ENCODE results near the gene SYNJ2.

The SYNJ2 gene

DNA sequence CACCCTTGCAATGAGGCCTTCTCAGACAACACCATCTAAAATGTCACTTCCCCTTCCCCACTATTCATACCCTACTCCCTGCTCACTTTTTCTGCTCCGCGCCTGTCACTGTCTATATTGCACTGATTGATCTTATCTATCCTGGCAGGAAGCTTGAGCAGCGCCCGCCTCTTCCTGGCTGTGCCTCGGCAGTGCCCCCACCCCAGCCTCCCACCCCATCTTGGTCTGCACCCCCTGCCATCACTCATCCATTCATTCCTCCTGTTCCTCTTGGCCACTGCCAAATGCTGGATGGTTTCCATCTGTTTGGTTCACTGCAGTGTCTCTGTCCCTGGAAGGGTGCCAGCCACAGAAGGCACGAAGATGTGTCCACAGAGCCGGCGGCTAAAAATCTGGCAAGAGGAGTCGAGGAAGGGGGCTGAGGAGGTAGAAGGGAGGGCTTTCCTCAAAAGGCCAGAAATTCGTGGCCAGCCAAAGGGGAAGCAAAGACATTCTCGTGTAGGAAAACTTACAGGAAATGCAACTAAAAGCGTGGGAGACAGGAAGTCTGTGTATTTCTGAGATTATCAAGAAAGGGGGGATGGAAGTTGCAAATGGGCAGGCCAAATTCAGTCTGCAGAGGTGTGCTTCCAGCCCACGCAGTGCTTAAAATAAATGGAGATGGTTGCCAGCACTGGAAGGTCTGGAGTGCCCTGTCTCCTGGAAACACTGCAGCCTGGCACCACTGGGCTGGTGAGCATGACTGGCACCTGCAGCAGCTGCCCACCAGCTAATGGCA lies 27.6 kb downstream of the SYNJ2 start:
- Histone ChIP-seq H3K27ac (ENCODE audit: low read depth, low read length) (no peak overlapping the region), H3K9ac (ENCODE audit: low read length) (no peak overlapping the region), H3K36me3 (ENCODE audit: control insufficient read depth, insufficient read depth, low read length) (no peaks in the 10 kb centered on the region), H3K4me3 (ENCODE audit: low read length) (peak overlapping the region; percentile 33), H3K27me3 (ENCODE audit: control insufficient read depth, insufficient read depth, low read length) (no peaks in the 10 kb centered on the region), H3K4me1 (ENCODE audit: control insufficient read depth, insufficient read depth, low read length) (peaks cover 11% of the 10 kb centered on the region)

DNA sequence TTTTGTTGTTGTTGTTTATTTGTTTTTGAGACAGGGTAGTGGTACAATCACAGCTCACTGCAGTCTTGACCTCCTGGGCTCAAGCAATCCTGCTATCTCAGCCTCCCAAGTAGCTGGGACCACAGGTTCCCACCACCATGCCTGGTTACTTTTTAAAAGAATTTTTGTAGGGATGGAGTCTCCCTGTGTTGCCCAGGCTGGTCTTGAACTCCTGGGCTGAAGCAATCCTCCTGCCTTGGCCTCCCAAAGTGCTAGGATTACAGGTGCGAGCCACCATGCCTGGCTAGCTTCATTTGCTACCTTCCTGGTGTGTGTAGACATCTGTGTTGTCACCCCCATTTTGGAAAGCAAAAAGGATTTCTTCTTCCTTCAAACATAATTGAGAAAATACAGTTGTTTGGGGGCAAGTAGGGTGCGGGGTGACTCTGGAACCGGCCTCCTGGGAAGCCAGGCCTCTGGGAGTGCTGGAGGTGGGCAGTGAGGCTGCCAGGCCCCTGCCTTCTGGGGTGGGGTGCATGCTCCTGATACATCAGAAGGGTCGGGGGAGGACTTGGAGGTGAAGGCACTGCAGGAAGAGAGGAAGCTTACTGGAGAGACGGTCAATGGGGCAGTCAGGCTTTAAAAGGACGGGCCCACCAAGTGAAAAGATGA lies 28.4 kb downstream of the SYNJ2 start:
- no peak overlapping the region for H3K4me3 ChIP-seq (ENCODE audit: low read length)
- no peak overlapping the region for H3K27ac ChIP-seq (ENCODE audit: low read depth, low read length)
- H3K36me3 ChIP-seq (ENCODE audit: control insufficient read depth, insufficient read depth, low read length): no peaks in the 10 kb centered on the region
- no peaks in the 10 kb centered on the region for H3K27me3 ChIP-seq (ENCODE audit: control insufficient read depth, insufficient read depth, low read length)
- no peak overlapping the region for H3K9ac ChIP-seq (ENCODE audit: low read length)
- peaks cover 10% of the 10 kb centered on the region for H3K4me1 ChIP-seq (ENCODE audit: control insufficient read depth, insufficient read depth, low read length)

DNA sequence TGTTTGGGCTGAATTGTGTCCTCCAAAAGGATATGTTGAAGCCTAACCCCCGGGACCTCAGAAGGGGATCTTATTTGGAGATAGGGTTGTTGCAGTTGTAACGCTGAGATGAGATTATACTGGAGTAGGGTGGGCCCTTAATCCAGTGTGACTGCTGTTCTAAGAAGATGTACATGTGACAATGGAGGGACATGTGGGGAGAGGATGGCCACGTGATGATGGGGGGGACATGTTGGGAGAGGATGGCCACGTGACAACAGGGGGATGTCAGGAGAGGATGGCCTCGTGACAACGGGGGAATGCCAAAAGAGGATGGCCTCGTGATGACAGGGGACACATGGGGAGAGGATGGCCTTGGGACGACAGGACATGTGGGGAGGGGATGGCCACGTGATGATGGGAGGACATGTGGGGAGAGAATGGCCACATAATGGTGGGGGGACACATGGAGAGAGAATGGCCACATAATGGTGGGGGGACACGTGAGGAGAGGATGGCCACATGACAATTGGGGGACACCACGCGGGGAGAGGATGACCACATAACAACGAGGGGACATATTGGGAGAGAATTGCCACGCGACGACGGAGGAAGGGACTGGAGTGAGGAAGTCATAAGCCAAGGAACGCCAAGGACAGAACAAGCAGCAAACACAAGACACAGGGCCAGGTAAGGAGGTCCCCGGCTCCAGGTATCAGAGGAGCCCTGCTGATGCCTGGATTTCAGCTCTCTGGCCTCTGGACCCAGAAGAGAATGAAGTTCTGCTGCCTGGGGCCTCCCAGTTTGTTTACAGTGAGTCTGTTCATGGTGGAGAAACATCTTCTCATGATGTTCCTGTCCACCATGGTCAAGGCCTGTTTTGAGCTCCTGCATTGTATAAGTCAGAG lies 29.2 kb downstream of the SYNJ2 start:
- H3K36me3 ChIP-seq (ENCODE audit: control insufficient read depth, insufficient read depth, low read length): no peaks in the 10 kb centered on the region
- no peak overlapping the region for H3K27ac ChIP-seq (ENCODE audit: low read depth, low read length)
- H3K9ac ChIP-seq (ENCODE audit: low read length): no peak overlapping the region
- H3K27me3 ChIP-seq (ENCODE audit: control insufficient read depth, insufficient read depth, low read length): no peaks in the 10 kb centered on the region
- no peak overlapping the region for H3K4me3 ChIP-seq (ENCODE audit: low read length)
- H3K4me1 ChIP-seq (ENCODE audit: control insufficient read depth, insufficient read depth, low read length): peaks cover 10% of the 10 kb centered on the region

DNA sequence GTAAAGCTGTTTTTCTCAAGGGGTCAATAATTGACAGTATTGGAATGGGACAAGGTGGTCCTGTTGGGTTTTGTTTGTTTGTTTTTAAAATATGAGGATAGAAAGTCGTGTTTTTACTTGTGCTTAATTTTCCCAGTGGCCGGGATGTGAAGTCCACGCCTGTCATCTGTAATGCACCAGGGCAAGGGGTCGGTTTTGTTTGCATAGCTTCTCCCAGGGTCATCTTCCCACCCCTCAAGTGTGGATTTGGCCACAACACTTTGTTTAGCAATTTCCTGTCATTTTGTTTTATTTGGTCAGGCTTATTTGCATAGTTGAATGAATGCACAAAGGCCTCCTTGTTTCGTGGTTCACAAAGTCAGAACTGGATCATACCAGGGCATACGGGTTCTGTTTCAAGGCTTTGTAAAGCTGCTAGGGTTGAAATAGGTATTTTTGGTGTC lies 29.8 kb downstream of the SYNJ2 start:
- Histone ChIP-seq H3K4me3 (ENCODE audit: low read length) (no peak overlapping the region), H3K27ac (ENCODE audit: low read depth, low read length) (no peak overlapping the region), H3K36me3 (ENCODE audit: control insufficient read depth, insufficient read depth, low read length) (no peaks in the 10 kb centered on the region), H3K4me1 (ENCODE audit: control insufficient read depth, insufficient read depth, low read length) (peaks cover 10% of the 10 kb centered on the region), H3K9ac (ENCODE audit: low read length) (no peak overlapping the region), H3K27me3 (ENCODE audit: control insufficient read depth, insufficient read depth, low read length) (no peaks in the 10 kb centered on the region)

DNA sequence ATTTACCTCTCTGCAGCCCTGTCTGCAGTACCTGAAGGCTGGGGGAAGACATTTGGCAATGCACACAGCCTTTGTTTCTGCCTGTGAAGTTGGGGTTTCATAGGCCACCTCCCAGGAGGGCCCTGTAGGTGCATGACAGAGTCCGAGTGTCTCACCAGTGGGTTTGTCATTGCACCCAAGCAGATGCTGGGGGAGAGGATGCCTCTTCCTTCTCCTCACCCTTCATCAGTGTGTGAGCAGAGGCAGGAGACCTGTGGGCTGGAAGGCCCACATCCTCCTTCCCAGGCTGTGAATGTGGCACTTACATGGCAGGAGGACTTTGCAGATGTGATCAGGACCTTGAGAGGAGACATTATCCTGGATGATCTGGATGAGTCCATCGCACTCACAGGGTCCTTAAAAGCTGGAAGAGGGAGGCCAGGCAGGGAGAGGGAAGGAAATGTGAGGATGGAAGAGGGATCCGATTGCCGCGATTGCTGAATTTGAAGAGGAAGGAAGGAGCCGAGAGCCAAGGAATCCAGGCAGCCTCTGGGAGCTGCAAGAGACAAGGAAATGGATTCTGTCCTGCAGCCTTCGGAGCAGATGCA lies 30.4 kb downstream of the SYNJ2 start:
- H3K27ac ChIP-seq (ENCODE audit: low read depth, low read length): no peak overlapping the region
- H3K36me3 ChIP-seq (ENCODE audit: control insufficient read depth, insufficient read depth, low read length): no peaks in the 10 kb centered on the region
- H3K9ac ChIP-seq (ENCODE audit: low read length): no peak overlapping the region
- no peaks in the 10 kb centered on the region for H3K27me3 ChIP-seq (ENCODE audit: control insufficient read depth, insufficient read depth, low read length)
- H3K4me3 ChIP-seq (ENCODE audit: low read length): no peak overlapping the region
- peaks cover 10% of the 10 kb centered on the region for H3K4me1 ChIP-seq (ENCODE audit: control insufficient read depth, insufficient read depth, low read length)

DNA sequence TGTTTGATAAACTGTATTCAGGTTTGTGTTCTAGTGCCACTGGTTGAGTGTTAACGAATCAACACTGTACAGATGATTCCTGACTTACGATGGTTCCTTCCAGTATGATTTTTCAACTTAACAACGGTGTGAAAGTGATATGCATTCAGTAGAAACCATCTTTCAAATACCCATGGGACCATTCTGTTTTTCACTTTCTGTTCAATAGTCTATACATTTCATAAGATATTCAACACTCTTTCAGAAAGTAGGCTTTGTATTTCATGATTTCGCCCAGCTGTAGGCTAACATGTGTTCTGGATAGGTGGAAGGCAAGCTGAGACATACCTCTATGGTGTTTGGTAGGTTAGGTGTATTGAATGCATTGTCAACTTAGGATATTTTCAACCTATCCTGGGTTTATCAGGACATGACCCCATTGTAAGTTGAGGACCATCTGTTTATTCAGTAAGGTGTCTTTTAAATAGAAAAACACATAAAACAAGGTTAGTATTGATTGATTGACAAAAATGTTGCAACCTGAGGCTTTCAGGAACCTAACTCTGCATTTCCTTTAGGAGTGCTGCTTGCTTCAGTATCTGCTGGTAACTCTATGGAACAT lies 32.3 kb downstream of the SYNJ2 start:
- Histone ChIP-seq H3K27ac (ENCODE audit: low read depth, low read length) (no peak overlapping the region), H3K4me1 (ENCODE audit: control insufficient read depth, insufficient read depth, low read length) (peaks cover 17% of the 10 kb centered on the region), H3K36me3 (ENCODE audit: control insufficient read depth, insufficient read depth, low read length) (no peaks in the 10 kb centered on the region), H3K4me3 (ENCODE audit: low read length) (no peak overlapping the region), H3K27me3 (ENCODE audit: control insufficient read depth, insufficient read depth, low read length) (no peaks in the 10 kb centered on the region), H3K9ac (ENCODE audit: low read length) (no peak overlapping the region)

DNA sequence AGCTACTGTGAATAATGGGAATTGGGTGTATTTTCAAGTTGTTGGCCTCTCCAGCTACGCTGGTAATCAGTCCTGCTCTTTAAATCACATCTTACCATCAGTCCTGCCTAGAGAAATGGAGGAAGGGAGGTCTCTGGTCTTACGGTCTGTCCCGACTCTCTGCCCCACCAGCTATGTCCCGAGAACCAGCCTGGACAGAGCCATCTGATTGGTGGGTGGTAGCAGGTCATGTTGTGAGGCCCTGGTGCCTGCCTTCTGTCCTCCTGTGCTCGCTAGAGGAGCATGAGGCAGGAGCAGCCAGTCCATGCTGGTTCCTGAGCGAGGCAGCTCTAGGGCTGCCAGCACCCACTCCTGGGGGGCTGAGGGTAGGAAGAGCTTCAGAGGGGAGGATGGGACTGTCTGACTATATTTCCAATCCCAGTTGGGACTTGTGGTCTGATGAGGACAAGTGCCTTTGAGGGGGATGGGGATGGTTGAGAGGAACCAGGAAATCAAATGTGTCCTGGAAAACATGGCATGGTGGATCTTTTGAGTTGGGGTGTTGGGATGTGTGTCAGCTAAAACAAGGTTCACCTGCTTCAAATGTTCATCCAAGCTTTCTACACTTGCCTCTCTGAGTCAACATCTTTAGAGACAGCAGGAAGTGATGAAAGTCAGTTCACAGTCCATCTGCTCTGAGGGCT lies 33.0 kb downstream of the SYNJ2 start:
- H3K9ac ChIP-seq (ENCODE audit: low read length): no peak overlapping the region
- no peaks in the 10 kb centered on the region for H3K27me3 ChIP-seq (ENCODE audit: control insufficient read depth, insufficient read depth, low read length)
- no peak overlapping the region for H3K4me3 ChIP-seq (ENCODE audit: low read length)
- peaks cover 14% of the 10 kb centered on the region for H3K4me1 ChIP-seq (ENCODE audit: control insufficient read depth, insufficient read depth, low read length)
- H3K27ac ChIP-seq (ENCODE audit: low read depth, low read length): no peak overlapping the region
- no peaks in the 10 kb centered on the region for H3K36me3 ChIP-seq (ENCODE audit: control insufficient read depth, insufficient read depth, low read length)

DNA sequence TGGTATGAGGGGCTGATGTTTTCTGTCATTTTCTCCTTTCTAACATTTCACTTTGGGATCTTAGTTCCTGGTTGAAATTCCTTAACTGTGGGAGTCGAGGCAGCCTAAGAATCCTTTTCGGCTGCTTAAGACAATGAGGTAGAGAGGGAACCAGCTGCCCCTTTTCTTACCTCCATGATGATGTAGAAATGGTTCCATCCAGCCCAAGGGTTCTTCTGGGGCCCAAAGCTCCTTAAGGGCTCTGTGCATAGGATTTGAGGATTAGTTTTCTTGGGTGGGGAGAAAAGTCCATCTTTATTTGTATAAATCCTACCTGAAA lies 33.5 kb downstream of the SYNJ2 start:
- Histone ChIP-seq H3K36me3 (ENCODE audit: control insufficient read depth, insufficient read depth, low read length) (no peaks in the 10 kb centered on the region), H3K27me3 (ENCODE audit: control insufficient read depth, insufficient read depth, low read length) (no peaks in the 10 kb centered on the region), H3K9ac (ENCODE audit: low read length) (no peak overlapping the region), H3K27ac (ENCODE audit: low read depth, low read length) (no peak overlapping the region), H3K4me1 (ENCODE audit: control insufficient read depth, insufficient read depth, low read length) (peaks cover 12% of the 10 kb centered on the region), H3K4me3 (ENCODE audit: low read length) (no peak overlapping the region)

DNA sequence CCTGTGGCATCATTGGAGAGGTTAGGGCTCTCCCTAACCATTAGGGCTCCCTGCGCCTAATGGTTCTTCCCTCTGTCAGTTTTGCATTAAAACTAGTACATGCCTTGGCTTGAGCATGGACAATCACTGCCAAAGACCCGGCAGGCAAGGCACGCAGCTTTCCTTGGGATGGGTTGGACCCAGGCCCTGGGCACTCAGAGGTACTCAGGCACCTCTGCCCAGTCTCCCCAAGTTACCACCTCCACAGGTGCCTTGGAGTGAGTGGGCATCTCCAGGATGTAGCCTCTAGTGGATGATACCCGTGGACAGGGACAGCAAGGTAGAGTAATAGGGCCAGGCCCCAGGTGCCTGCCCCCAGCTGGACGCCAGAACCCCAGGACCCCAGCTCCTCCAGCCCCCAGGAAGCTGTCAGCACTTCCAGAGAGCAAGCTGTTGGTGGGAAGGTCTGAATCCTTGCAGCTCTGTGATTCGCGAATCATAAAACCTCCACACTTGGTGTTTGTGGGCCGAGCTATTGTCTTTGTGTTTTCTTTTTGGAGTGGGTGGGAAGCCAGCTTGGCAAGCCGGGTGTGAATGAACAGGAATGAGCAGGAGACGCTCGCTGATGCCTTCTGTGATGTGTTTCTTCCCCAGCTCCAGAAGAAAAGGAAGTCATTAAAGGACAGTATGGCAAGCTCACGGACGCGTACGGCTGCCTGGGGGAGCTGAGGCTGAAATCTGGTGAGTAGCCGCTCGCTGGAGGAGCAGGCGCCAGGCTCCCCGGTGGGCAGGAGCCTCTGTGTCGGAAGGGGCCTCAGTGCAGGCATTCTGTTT lies 35.1 kb downstream of the SYNJ2 start:
- H3K4me1 ChIP-seq (ENCODE audit: control insufficient read depth, insufficient read depth, low read length): peaks cover 12% of the 10 kb centered on the region
- H3K4me3 ChIP-seq (ENCODE audit: low read length): no peak overlapping the region
- no peak overlapping the region for H3K9ac ChIP-seq (ENCODE audit: low read length)
- H3K27me3 ChIP-seq (ENCODE audit: control insufficient read depth, insufficient read depth, low read length): no peaks in the 10 kb centered on the region
- H3K27ac ChIP-seq (ENCODE audit: low read depth, low read length): no peak overlapping the region
- no peaks in the 10 kb centered on the region for H3K36me3 ChIP-seq (ENCODE audit: control insufficient read depth, insufficient read depth, low read length)

DNA sequence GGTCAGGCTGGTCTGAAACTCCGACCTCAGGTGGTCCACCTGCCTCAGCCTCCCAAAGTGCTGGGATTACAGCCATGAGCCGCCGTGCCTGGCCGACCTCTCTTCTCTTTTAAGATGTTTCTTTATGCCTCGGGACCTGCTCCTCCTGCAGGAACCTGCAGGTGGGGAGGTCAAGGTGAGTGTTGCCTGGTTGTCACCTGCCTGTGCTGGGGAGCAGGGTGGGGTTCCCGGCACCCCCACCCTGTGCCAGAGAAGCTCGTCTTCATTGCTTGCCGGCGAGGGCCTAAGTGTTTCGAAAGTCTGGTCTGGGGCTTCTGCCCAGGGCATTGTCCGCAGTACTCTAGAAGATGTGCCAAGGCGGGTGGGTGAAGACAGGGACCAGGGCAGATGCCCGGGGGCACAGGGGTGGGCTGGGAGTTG lies 36.0 kb downstream of the SYNJ2 start:
- Histone ChIP-seq H3K9ac (ENCODE audit: low read length) (no peak overlapping the region), H3K4me3 (ENCODE audit: low read length) (no peak overlapping the region), H3K27me3 (ENCODE audit: control insufficient read depth, insufficient read depth, low read length) (no peaks in the 10 kb centered on the region), H3K27ac (ENCODE audit: low read depth, low read length) (peak overlapping the region; percentile 78), H3K36me3 (ENCODE audit: control insufficient read depth, insufficient read depth, low read length) (no peaks in the 10 kb centered on the region), H3K4me1 (ENCODE audit: control insufficient read depth, insufficient read depth, low read length) (peaks cover 12% of the 10 kb centered on the region)

Measured in rectal smooth muscle tissue (tissue), 1 donor.